ENCODE measurements around the gene MAPK8IP3.

DNA sequence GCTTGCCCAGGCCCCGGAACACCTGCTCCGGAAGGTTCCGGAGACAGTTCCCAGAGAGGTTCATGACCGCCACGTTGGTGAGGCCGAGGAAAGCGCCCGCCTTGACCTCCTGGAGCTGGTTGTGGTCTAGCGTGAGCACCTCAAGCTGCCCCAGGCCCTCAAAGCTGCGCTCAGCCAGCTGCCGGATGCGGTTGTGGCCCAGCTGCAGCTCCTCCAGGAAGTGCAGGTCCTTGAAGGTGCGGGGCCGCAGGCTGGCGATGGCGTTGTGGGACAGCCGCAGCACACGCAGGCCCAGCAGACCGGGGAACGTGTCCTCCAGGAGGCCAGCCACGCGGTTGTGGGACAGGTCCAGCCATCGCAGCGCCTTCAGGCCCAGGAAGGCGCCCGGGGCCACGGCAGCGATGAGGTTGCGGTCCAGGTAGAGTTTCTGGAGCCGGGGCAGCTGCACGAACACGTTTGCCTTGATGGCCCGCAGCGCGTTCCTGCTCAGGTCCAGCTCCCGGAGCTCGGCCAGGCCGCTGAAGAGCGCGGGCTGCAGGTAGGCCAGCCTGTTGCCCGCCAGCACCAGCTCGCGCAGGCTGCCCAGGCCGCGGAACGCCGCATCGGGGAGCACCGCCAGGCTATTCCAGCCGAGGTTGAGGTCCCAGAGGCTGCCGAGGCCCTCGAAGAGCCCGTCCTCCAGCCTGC lies 85.4 kb downstream of the MAPK8IP3 start:
- no peak for TF ChIP-seq CTCF (IDR thresholded peaks at IDR 0.05)
- TF ChIP-seq EZH2 (IDR thresholded peaks at IDR 0.05), result no peak
- TF ChIP-seq EZH2phosphoT487 (IDR thresholded peaks at IDR 0.05), result no peak

Measured in neural progenitor cell (in vitro differentiated cells).